ENCODE results near the gene MYO3B.

DNA sequence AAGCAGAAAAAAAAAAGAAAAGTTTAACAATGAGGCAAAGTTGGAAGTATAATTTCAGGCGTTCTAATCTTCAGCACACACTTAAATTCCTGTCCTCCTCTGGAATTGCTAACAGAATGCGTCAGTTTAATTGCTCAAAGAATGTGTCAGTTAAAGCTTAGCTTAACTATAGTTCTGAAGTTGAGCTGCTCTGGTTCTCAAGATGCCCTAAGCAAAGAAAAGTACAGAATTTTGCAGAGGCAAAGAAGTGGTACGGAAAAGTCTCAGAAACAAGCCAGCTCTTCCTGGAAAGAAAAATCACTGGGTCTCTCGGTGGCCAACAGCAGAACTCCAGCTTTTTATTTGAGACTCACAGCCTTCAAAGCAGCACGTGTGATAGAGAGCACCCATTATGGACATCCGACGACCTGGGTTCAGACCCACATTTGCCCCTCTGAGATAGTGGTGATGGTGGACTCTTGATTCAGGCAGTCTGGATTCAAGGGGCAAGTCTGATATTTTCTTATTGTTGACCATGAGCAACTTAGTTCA, 22.2 kb upstream of the MYO3B start:
- TF ChIP-seq, protein P1, sequence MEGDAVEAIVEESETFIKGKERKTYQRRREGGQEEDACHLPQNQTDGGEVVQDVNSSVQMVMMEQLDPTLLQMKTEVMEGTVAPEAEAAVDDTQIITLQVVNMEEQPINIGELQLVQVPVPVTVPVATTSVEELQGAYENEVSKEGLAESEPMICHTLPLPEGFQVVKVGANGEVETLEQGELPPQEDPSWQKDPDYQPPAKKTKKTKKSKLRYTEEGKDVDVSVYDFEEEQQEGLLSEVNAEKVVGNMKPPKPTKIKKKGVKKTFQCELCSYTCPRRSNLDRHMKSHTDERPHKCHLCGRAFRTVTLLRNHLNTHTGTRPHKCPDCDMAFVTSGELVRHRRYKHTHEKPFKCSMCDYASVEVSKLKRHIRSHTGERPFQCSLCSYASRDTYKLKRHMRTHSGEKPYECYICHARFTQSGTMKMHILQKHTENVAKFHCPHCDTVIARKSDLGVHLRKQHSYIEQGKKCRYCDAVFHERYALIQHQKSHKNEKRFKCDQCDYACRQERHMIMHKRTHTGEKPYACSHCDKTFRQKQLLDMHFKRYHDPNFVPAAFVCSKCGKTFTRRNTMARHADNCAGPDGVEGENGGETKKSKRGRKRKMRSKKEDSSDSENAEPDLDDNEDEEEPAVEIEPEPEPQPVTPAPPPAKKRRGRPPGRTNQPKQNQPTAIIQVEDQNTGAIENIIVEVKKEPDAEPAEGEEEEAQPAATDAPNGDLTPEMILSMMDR (IDR thresholded peaks at IDR 0.05), result no peak
- no peak for TF ChIP-seq EZH2 (IDR thresholded peaks at IDR 0.05; ENCODE audit: borderline replicate concordance, insufficient read depth, low read depth, low read length, poor library complexity, severe bottlenecking)

All from B cell (primary cell).